Measurements from ENCODE around the gene SGCD.

SGCD gene

DNA sequence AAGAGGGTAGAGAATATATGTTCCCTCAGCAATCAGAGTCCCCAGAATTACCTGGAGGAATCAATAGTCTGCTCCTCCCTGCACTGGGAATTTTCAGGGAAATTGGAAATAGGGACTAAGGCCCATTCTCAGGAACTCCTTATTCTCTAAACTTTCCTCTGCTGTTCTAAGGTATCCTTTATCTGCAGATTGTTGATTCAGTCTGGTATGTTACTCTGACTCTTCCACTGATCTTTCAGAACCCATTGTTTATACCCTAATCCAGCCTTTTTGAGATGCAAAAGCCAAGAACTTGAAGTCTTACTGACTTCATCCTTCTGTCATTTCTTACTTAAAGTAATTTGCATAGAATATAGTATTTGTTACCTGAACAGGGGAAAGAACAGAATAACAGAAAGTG, 379.7 kb downstream of the SGCD start:
- ChIA-PET CTCF (no interaction called here), POLR2A (no interaction called here)
- H3K27ac ChIP-seq (ENCODE audit: extremely low read depth, low read depth, low read length), result no peak overlapping the region

DNA sequence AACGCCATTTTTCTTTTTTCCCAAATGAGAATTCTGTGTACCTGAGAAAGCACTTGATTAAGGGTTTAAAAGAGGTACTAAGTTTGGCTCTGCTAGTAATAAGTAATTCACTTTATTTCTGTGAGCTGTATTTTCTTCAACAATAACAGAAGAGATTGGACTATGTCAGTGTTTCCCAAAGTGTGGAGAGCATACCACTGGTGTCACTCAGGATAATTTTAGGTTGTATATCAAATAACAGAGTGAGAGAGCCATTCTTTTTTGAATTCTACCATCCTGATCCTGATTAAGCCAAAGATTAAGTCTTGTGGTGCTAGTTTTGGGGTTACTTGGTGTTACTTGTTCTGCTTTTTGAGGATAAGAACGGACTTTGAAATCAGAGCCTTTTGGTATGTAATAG, 380.8 kb downstream of the SGCD start:
- POLR2A ChIA-PET, result no interaction called here
- Histone ChIP-seq H3K4me3 (ENCODE audit: low read depth, low read length) (no peak overlapping the region), H3K27ac (ENCODE audit: extremely low read depth, low read depth, low read length) (no peak overlapping the region), H3K9me3 (ENCODE audit: control insufficient read depth, insufficient read depth, low read depth, low read length) (no peaks in the 10 kb centered on the region), H3K36me3 (ENCODE audit: control insufficient read depth in 2 of 2, insufficient read depth in 1 of 2, low read length in 2 of 2) (no peaks in the 10 kb centered on the region), H3K4me1 (ENCODE audit: control insufficient read depth, insufficient read depth, low read length) (no peaks in the 10 kb centered on the region)
- CTCF ChIA-PET, result interaction anchor here (0.7 kb wide), 1 partner anchor 111 kb away, joined by 3 read pairs; no protein-coding TSS in a partner anchor
- TF ChIP-seq ZNF23 (tag by site-specific recombination; IDR thresholded peaks at IDR 0.05; ENCODE audit: borderline replicate concordance) (no peak), ZXDB (tag by site-specific recombination; IDR thresholded peaks at IDR 0.05) (no peak)
- TF ChIP-seq, protein P1, sequence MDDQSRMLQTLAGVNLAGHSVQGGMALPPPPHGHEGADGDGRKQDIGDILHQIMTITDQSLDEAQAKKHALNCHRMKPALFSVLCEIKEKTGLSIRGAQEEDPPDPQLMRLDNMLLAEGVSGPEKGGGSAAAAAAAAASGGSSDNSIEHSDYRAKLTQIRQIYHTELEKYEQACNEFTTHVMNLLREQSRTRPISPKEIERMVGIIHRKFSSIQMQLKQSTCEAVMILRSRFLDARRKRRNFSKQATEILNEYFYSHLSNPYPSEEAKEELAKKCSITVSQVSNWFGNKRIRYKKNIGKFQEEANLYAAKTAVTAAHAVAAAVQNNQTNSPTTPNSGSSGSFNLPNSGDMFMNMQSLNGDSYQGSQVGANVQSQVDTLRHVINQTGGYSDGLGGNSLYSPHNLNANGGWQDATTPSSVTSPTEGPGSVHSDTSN (CRISPR knock-in tag; IDR thresholded peaks at IDR 0.05), result no peak

More for the DNA sequence above, 379.7 kb downstream of the SGCD start:
- H3K9me3 ChIP-seq (ENCODE audit: control insufficient read depth, insufficient read depth, low read depth, low read length), result no peaks in the 10 kb centered on the region
- no peaks in the 10 kb centered on the region for H3K36me3 ChIP-seq (ENCODE audit: control insufficient read depth in 2 of 2, insufficient read depth in 1 of 2, low read length in 2 of 2)
- no peaks in the 10 kb centered on the region for H3K4me1 ChIP-seq (ENCODE audit: control insufficient read depth, insufficient read depth, low read length)
- TF ChIP-seq, protein P2, sequence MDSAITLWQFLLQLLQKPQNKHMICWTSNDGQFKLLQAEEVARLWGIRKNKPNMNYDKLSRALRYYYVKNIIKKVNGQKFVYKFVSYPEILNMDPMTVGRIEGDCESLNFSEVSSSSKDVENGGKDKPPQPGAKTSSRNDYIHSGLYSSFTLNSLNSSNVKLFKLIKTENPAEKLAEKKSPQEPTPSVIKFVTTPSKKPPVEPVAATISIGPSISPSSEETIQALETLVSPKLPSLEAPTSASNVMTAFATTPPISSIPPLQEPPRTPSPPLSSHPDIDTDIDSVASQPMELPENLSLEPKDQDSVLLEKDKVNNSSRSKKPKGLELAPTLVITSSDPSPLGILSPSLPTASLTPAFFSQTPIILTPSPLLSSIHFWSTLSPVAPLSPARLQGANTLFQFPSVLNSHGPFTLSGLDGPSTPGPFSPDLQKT (IDR thresholded peaks at IDR 0.05; ENCODE audit: borderline replicate concordance, low read depth, low read length), result no peak
- TF ChIP-seq ZNF266 (tag by site-specific recombination; IDR thresholded peaks at IDR 0.05; ENCODE audit: low read depth) (no peak), ZNF530 (tag by site-specific recombination; IDR thresholded peaks at IDR 0.05; ENCODE audit: low read depth) (no peak), ZNF146 (tag by site-specific recombination; IDR thresholded peaks at IDR 0.05) (no peak), EGR2 (tag by site-specific recombination; IDR thresholded peaks at IDR 0.05; ENCODE audit: low read depth) (no peak), TCF7L2 (IDR thresholded peaks at IDR 0.05; ENCODE audit: borderline replicate concordance, low read depth, low read length) (no peak), ZFP37 (tag by site-specific recombination; IDR thresholded peaks at IDR 0.05) (no peak), KLF8 (tag by site-specific recombination; IDR thresholded peaks at IDR 0.05) (no peak), ZNF600 (tag by site-specific recombination; IDR thresholded peaks at IDR 0.05) (no peak), GFI1B (tag by site-specific recombination; IDR thresholded peaks at IDR 0.05) (no peak), ZNF701 (tag by site-specific recombination; IDR thresholded peaks at IDR 0.05) (no peak), ZNF341 (tag by site-specific recombination; IDR thresholded peaks at IDR 0.05; ENCODE audit: low read depth) (no peak)
- TF ChIP-seq, protein P3, sequence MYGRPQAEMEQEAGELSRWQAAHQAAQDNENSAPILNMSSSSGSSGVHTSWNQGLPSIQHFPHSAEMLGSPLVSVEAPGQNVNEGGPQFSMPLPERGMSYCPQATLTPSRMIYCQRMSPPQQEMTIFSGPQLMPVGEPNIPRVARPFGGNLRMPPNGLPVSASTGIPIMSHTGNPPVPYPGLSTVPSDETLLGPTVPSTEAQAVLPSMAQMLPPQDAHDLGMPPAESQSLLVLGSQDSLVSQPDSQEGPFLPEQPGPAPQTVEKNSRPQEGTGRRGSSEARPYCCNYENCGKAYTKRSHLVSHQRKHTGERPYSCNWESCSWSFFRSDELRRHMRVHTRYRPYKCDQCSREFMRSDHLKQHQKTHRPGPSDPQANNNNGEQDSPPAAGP (tag by site-specific recombination; IDR thresholded peaks at IDR 0.05), result no peak
- H3K4me3 ChIP-seq (ENCODE audit: low read depth, low read length), result no peak overlapping the region

DNA sequence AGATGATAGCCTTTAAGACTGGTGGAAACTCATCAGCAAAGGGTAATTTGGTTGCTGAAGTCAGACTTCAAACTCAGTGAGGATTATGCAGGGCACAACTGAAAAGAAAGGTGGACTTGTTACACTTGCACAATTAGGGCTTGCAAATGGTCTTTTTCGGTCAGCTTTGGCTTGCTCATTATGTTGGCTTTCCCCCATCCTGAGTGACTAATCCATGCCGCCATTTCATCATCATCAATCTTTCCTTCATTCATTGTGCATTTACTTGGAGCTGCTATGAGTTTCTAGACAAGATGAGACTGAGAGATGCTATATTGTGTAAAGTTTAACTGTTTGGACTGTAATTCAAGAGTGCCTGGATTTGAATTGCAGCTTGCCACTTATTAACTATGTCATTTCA, 388.3 kb downstream of the SGCD start:
- ChIA-PET POLR2A (no interaction called here), CTCF (interaction anchor here (0.6 kb wide), 1 partner anchor 455 kb away, joined by 3 read pairs; no protein-coding TSS in a partner anchor)
- Histone ChIP-seq H3K9me3 (ENCODE audit: control insufficient read depth, insufficient read depth, low read depth, low read length) (no peaks in the 10 kb centered on the region), H3K36me3 (ENCODE audit: control insufficient read depth in 2 of 2, insufficient read depth in 1 of 2, low read length in 2 of 2) (no peaks in the 10 kb centered on the region), H3K4me1 (ENCODE audit: control insufficient read depth, insufficient read depth, low read length) (no peaks in the 10 kb centered on the region), H3K4me3 (ENCODE audit: low read depth, low read length) (no peak overlapping the region), H3K27ac (ENCODE audit: extremely low read depth, low read depth, low read length) (no peak overlapping the region)
- TF ChIP-seq ZNF112 (tag by site-specific recombination; IDR thresholded peaks at IDR 0.05) (no peak), ZNF221 (tag by site-specific recombination; IDR thresholded peaks at IDR 0.05; ENCODE audit: borderline replicate concordance) (no peak), ZNF654 (tag by site-specific recombination; IDR thresholded peaks at IDR 0.05; ENCODE audit: low read depth) (no peak), ZFP69B (tag by site-specific recombination; IDR thresholded peaks at IDR 0.05) (no peak), ZNF830 (tag by site-specific recombination; IDR thresholded peaks at IDR 0.05; ENCODE audit: low read depth) (no peak), ZNF214 (tag by site-specific recombination; IDR thresholded peaks at IDR 0.05; ENCODE audit: borderline replicate concordance) (no peak), BCL11A (tag by site-specific recombination; IDR thresholded peaks at IDR 0.05; ENCODE audit: low read depth) (no peak), ZNF530 (tag by site-specific recombination; IDR thresholded peaks at IDR 0.05; ENCODE audit: low read depth) (no peak), ZNF274 (IDR thresholded peaks at IDR 0.05; ENCODE audit: low read length) (no peak), ZNF274 (tag by site-specific recombination; IDR thresholded peaks at IDR 0.05; ENCODE audit: borderline replicate concordance) (no peak)
- TF ChIP-seq, protein P4, sequence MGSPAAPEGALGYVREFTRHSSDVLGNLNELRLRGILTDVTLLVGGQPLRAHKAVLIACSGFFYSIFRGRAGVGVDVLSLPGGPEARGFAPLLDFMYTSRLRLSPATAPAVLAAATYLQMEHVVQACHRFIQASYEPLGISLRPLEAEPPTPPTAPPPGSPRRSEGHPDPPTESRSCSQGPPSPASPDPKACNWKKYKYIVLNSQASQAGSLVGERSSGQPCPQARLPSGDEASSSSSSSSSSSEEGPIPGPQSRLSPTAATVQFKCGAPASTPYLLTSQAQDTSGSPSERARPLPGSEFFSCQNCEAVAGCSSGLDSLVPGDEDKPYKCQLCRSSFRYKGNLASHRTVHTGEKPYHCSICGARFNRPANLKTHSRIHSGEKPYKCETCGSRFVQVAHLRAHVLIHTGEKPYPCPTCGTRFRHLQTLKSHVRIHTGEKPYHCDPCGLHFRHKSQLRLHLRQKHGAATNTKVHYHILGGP (tag by site-specific recombination; IDR thresholded peaks at IDR 0.05), result no peak
- TF ChIP-seq, protein P5, sequence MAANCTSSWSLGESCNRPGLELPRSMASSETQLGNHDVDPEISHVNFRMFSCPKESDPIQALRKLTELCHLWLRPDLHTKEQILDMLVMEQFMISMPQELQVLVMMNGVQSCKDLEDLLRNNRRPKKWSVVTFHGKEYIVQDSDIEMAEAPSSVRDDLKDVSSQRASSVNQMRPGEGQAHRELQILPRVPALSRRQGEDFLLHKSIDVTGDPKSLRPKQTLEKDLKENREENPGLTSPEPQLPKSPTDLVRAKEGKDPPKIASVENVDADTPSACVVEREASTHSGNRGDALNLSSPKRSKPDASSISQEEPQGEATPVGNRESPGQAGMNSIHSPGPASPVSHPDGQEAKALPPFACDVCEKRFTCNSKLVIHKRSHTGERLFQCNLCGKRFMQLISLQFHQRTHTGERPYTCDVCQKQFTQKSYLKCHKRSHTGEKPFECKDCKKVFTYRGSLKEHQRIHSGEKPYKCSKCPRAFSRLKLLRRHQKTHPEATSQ (tag by site-specific recombination; IDR thresholded peaks at IDR 0.05), result no peak

Data from HEK293 (cell line).